Mucosa of stomach (tissue), 1 donor: Measurements from ENCODE around the gene SUB1.
A peak's percentile ranks its signal among the peaks of the same experiment; 100 is the strongest.
"Not testable (repeated sequence)": the region's sequence is repeated elsewhere in the genome, so short reads cannot be mapped to it uniquely, and the experiment has no call there.

Experiments used
- H3K27me3 ChIP-seq: one replicate; pipeline ENCODE4 v1.7.0; 2013; ENCODE audit warnings: mild to moderate bottlenecking, low read length; ENCODE audit not compliant: control insufficient read depth, insufficient read depth
- H3K36me3 ChIP-seq: one replicate; pipeline ENCODE4 v1.7.0; 2013; ENCODE audit warnings: low read length; ENCODE audit not compliant: control insufficient read depth, insufficient read depth
- H3K4me1 ChIP-seq: one replicate; pipeline ENCODE4 v1.7.0; 2013; ENCODE audit warnings: mild to moderate bottlenecking, low read length; ENCODE audit not compliant: control insufficient read depth, insufficient read depth
- H3K4me3 ChIP-seq: one replicate; pipeline ENCODE4 v1.7.0; 2013; ENCODE audit warnings: low read length
- H3K9ac ChIP-seq: one replicate; pipeline ENCODE4 v1.7.0; 2013; ENCODE audit warnings: mild to moderate bottlenecking, low read length, moderate library complexity
- H3K9me3 ChIP-seq: one replicate; pipeline ENCODE4 v1.7.0; 2013; ENCODE audit warnings: mild to moderate bottlenecking, low read length, moderate library complexity; ENCODE audit not compliant: control insufficient read depth
- donor health status: Pancreatic carcinoma.

Gene SUB1

DNA sequence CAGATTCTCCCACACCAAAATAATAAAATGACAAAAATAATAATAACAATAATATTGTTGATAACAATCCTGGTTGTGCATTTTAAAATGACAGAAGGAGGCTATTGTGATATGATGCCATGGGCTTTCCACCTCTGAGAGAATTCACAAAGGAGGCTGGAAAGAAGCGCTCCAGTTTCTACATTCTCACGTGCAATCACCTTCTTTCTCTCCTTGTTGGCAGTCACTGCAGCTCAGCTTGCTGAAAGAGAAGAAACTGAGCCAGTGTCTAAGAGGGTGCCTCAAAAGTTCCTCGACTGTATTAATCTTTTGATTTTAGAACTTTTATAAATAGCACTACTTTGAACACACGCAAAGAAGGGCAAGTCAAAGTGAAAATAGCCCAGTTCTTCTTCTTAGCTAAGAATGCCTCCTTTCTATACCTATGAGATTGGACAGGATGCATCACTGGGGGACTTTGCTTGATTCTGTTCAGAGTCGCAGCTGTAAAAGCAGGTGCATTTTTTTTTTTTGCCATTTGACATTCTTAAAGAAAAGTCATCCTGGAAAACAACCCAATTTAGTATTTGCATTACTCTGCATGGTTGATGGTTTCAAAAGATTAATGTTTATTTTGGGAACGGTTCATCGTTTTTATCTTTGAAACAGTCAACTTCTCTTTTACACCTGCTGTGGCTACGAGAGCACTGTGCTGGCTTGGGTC, 12.4 kb upstream of the SUB1 start:
- Histone ChIP-seq H3K9me3 (no peaks in the 10 kb centered on the region), H3K36me3 (no peaks in the 10 kb centered on the region), H3K4me1 (no peaks in the 10 kb centered on the region), H3K4me3 (no peak overlapping the region), H3K9ac (no peak overlapping the region), H3K27me3 (no peaks in the 10 kb centered on the region)

DNA sequence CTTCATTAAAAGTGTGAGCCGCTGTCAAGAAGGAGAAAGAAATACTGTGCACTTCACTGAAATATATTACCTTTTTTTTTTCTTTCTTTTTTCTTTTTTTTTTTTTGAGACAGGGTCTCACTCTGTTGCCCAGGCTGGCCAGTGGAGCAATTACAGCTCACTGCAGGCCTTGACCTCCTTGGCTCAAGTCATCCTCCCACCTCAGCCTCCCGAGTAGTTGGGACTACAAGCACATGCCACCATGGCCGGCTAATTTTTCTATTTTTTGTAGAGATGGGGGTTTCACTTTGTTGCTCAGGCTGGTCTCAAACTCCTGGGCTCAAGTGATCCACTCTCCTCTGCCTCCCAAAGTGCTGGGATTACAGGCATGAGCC, 11.9 kb upstream of the SUB1 start:
- not testable (repeated sequence) for H3K27me3 ChIP-seq, H3K4me3 ChIP-seq, H3K9me3 ChIP-seq, H3K36me3 ChIP-seq, H3K4me1 ChIP-seq, H3K9ac ChIP-seq

DNA sequence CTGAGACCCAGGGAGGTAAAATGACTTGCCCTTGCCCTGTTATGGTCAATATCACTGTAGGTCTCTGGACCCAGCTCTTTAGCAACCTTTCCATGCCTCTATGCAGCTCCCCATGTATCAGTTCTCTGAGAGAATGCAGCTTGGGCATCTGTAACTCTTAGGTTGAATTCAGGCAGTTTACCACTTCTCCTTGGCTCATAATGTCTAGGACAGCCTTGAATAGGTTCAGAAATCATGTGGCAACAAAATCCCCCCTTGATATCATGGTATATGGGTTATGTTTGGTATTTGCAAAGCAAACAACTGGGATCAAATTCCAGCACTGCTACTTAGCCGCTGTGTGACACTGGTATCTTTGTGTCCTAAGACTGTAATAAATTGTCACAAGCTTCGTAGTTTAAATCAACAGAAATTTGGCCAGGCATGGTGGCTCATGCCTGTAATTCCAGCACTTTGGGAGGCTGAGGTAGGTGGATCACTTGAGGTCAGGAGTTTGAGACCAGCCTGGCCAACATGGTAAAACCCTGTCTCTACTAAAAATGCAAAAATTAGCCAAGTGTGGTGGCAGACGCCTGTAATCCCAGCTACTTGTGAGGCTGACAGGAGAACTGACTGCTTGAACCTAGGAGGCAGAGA, 10.7 kb upstream of the SUB1 start:
- no peaks in the 10 kb centered on the region for H3K4me1 ChIP-seq
- no peaks in the 10 kb centered on the region for H3K27me3 ChIP-seq
- H3K4me3 ChIP-seq = no peak overlapping the region
- no peak overlapping the region for H3K9ac ChIP-seq
- no peaks in the 10 kb centered on the region for H3K36me3 ChIP-seq
- no peaks in the 10 kb centered on the region for H3K9me3 ChIP-seq

DNA sequence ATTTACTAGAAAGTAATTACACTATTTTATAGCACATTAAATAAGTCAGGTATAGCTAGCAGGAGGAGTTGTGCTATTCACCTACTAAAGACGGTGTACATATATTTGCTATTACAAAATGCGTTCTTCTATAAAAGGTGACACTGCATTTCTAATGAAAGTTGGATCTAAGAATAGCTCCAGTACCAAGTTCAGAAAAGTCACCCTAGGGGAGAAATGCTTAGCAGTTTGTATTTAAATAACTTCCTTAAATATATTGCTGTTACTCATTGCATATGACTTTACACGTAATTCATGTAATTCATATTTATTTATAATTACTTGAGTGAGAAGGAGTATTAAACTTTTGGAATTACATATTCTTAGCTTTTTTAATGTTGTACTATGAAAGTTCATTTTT, 7.0 kb upstream of the SUB1 start:
- Histone ChIP-seq H3K4me1 (no peaks in the 10 kb centered on the region), H3K9ac (no peak overlapping the region), H3K36me3 (no peaks in the 10 kb centered on the region), H3K4me3 (no peak overlapping the region), H3K9me3 (no peaks in the 10 kb centered on the region), H3K27me3 (no peaks in the 10 kb centered on the region)

DNA sequence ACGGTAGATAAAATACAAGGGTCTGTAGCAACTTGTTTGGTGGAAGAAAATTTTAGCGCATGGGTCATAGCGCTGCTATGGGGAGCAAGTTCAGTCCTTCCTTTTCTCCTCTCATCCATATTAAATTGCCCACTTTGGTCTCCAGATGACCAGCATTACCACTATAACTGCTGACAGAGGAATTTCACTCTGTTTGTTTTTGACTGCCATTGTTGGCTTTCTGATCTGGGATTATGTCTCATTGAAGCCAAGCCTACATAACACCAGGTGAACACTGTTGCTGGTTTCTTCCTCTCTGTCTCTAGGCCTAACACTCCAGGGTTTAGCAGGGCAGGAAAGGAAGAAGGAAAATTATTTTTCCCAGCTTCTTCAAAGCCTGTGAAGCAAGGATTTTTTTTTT, 6.6 kb upstream of the SUB1 start:
- H3K4me1 ChIP-seq = no peaks in the 10 kb centered on the region
- no peaks in the 10 kb centered on the region for H3K36me3 ChIP-seq
- no peaks in the 10 kb centered on the region for H3K9me3 ChIP-seq
- no peaks in the 10 kb centered on the region for H3K27me3 ChIP-seq
- no peak overlapping the region for H3K4me3 ChIP-seq
- no peak overlapping the region for H3K9ac ChIP-seq

GRCh38 chr5:32581010-32581785, 4.2 kb upstream of the SUB1 start:
- Histone ChIP-seq H3K9ac (no peak overlapping the region), H3K4me1 (no peaks in the 10 kb centered on the region), H3K4me3 (no peak overlapping the region), H3K27me3 (no peaks in the 10 kb centered on the region), H3K9me3 (no peaks in the 10 kb centered on the region), H3K36me3 (no peaks in the 10 kb centered on the region)

- no peaks in the 10 kb centered on the region for H3K9me3 ChIP-seq
- peaks cover 5% of the 10 kb centered on the region for H3K4me1 ChIP-seq
- H3K36me3 ChIP-seq = no peaks in the 10 kb centered on the region
- no peak overlapping the region for H3K9ac ChIP-seq
- no peak overlapping the region for H3K4me3 ChIP-seq
- no peaks in the 10 kb centered on the region for H3K27me3 ChIP-seq
These were observed 1.6 kb upstream of the SUB1 start for GRCh38 chr5:32583582-32584232.

DNA sequence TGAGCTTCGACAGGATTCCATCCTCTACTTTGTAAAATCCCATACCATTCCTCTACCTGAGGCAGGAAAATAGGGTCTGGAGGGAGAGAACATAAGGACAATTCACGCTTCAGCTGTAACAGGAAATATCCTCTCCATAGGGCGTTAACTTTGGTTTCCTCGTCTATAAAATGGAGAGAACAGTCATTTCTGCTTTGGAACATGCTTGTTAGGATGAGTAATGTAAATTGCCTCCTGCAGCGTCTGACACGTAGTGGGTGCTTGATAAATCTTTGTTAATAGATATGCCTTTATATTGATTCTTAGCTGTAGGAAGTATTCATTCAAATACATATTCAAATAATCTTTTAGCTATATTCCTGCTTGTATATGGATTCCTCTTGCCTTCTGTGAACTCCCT, 711 bp upstream of the SUB1 start:
- no peaks in the 10 kb centered on the region for H3K9me3 ChIP-seq

DNA sequence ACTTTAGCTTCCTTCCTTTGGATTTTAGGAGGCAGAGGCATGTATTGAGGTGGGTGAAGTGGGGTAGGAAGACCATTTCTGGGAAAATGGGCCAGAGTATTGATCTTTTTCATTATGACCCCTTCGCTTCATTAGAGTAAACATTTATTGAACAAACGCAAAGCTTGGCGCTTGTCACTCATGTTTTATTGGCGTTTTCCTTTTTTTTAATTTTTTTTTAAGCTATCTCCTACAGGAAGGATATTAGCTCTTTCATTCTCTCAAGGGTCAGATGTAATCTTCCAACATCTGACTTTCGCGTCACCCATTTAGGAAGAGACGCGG, 273 bp upstream of the SUB1 start:
- Histone ChIP-seq H3K4me3 (peak overlapping the region; percentile 61), H3K9me3 (no peaks in the 10 kb centered on the region), H3K36me3 (no peaks in the 10 kb centered on the region), H3K9ac (peak overlapping the region; percentile 98), H3K27me3 (no peaks in the 10 kb centered on the region), H3K4me1 (peaks cover 5% of the 10 kb centered on the region)

More for the DNA sequence above, 711 bp upstream of the SUB1 start:
- Histone ChIP-seq H3K9ac (no peak overlapping the region), H3K4me1 (peaks cover 5% of the 10 kb centered on the region), H3K36me3 (no peaks in the 10 kb centered on the region), H3K4me3 (no peak overlapping the region), H3K27me3 (no peaks in the 10 kb centered on the region)

DNA sequence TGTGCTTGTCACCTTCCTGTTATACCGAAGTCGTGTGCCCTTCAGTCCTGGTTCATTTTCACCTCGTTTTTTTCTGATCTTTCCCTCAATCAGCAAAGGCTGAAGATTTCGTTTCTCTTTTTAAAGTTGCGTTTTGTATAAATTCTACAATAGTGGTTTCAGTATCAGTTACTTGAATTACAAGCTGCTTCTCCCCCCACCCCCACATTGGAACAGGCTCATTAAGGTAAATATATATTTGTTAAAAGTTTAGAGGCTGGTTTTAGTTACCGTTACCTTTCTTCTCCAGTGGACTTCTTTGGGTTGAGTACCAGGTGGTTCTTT, 881 bp downstream of the SUB1 start:
- H3K4me1 ChIP-seq = peaks cover 5% of the 10 kb centered on the region
- peak overlapping the region; percentile 61 for H3K4me3 ChIP-seq
- peak overlapping the region; percentile 98 for H3K9ac ChIP-seq
- no peaks in the 10 kb centered on the region for H3K27me3 ChIP-seq
- no peaks in the 10 kb centered on the region for H3K9me3 ChIP-seq
- no peaks in the 10 kb centered on the region for H3K36me3 ChIP-seq

DNA sequence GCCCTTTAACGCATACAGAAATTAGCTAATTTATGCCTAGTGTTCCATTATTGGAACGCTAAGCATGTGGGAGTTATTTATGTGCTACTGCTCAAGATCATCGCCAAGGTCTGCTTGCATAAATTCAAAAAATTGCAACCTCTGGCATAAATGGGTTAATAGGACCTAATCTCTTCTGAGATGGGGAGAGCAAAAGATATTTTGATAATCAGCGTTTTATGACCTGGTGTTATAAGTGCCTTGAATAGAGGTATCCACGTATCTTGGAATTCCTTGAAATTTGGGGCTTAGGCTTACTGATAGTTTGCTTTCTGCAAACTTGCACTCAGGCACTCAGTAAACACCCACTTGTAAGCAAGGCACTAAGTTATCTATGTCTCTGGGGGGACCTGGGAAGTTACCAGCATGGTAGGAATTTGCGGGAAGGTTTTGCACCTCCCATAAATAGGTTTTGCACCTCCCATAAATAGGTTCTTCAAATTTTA, 1.8 kb downstream of the SUB1 start:
- Histone ChIP-seq H3K4me1 (peaks cover 5% of the 10 kb centered on the region), H3K36me3 (no peaks in the 10 kb centered on the region), H3K4me3 (no peak overlapping the region), H3K9ac (no peak overlapping the region), H3K9me3 (no peaks in the 10 kb centered on the region), H3K27me3 (no peaks in the 10 kb centered on the region)

DNA sequence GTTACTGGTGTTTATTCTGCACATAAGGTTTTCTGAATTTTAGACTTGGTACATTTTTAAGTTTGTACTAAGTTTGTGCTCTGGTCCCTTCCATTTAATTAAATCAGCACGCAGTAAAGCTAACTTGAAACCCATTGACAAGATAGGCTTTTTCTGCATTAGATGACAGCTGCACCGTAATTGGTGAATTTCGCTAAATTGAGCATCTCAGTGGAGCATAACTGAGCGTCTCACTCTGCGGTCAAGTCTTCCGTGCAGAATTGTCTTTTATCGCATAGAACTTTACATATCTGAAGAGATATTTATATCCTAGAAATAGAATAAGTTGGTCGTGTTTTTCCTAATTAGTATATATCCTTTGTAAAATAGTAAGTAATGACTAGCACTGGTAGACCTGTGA, 4.1 kb downstream of the SUB1 start:
- H3K36me3 ChIP-seq = no peaks in the 10 kb centered on the region
- no peaks in the 10 kb centered on the region for H3K27me3 ChIP-seq
- H3K9ac ChIP-seq = no peak overlapping the region
- no peaks in the 10 kb centered on the region for H3K9me3 ChIP-seq
- H3K4me3 ChIP-seq = no peak overlapping the region
- H3K4me1 ChIP-seq = peaks cover 5% of the 10 kb centered on the region
